GM18909 (cell line): Measurements from ENCODE around the gene CD300LB.
"Not testable (repeated sequence)": the region's sequence is repeated elsewhere in the genome, so short reads cannot be mapped to it uniquely, and the experiment has no call there.

Experiments used
- ATAC-seq: cut with Tn5 transposase; IDR thresholded peaks from one replicate; pipeline ENCODE4 v1.9.1; 2021; ENCODE audit warnings: mild to moderate bottlenecking; ENCODE audit not compliant: unreplicated experiment, poor library complexity

The CD300LB gene

GRCh38 chr17:74531231-74531761 lies at the start of gene CD300LB:
Gene CD300LB (minus strand): TSS chr17:74531475. CDS start chr17:74531350, 125 bp downstream.
- ATAC-seq: no peak

GRCh38 chr17:74579900-74580299 lies 48.6 kb upstream of the CD300LB start:
- ATAC-seq: no peak

- ATAC-seq: no peak
Observed at GRCh38 chr17:74578979-74579378, 47.7 kb upstream of the CD300LB start.

GRCh38 chr17:74574489-74575142 lies 43.3 kb upstream of the CD300LB start:
- ATAC-seq: no peak

DNA sequence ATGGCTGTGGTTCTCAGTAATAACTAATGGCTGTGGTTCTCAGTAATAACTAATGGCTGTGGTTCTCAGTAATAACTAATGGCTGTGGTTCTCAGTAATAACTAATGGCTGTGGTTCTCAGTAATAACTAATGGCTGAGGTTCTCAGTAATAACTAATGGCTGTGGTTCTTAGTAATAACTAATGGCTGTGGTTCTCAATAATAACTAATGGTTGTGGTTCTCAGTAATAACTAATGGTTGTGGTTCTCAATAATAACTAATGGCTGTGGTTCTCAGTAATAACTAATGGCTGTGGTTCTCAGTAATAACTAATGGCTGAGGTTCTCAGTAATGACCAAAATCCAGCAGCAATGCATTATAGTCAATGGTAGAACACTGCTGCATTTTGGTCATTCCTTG lies 42.4 kb upstream of the CD300LB start:
- ATAC-seq: not testable (repeated sequence)

GRCh38 chr17:74573169-74573568 lies 41.9 kb upstream of the CD300LB start:
- no peak for ATAC-seq

GRCh38 chr17:74571621-74572270 lies 40.5 kb upstream of the CD300LB start:
- ATAC-seq: no peak

- ATAC-seq: no peak
Observed at GRCh38 chr17:74569020-74570003, 38.0 kb upstream of the CD300LB start.

GRCh38 chr17:74568106-74568873 lies 37.0 kb upstream of the CD300LB start:
- no peak for ATAC-seq

DNA sequence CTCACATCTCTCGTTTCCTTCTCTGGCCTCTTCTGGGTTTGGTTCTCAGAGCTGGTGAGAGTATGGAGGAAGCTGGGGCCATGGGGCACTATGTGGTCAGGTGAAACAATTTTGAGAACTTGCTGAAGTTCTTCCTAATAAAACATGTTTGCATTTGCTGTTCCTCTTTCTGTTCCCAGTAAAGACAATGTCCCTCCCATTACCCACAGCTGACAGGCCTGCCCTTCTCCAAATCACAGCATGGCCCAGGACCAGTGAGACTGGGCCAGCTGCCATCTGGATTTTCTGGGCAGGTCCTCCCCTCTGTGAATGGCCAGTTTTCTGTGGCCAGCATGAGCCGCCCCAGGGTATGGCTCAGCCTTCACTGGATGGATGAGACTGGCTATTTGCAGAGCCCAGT lies 36.1 kb upstream of the CD300LB start, which contains the start of gene CD300H:
Gene CD300H, minus strand, starts transcription at position 113 of the 400 bp plus-strand sequence.
- no peak for ATAC-seq

DNA sequence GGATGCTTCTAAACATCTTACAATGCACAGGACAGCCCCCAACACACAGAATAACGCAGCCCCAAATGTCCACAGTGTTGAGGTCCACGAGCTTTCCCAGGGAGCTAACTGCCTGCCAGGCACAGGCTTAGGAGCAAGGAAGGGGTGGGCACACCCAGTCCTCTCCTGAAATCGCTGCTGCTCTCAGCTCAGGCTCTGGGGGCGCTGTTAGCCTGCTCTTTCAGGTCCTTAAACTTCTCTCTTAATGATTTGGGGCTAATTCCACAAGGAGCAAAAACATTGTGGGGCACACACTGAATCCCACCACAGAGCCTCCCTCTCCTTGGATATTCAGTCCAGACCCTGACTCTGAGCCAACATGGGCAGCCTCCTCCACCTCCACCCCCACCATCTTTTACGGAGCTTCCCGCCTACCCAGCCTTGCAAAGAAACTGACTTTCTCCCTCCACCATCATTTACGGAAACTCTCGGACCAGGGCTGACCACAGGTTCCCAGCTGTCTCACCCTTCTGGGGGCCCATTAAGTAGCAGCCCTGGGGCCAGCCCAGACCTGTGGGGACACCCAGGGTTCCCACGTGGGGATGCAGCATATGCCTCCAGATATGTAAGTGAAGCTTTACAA lies 35.0 kb upstream of the CD300LB start:
- ATAC-seq: no peak

- ATAC-seq: no peak
Observed at GRCh38 chr17:74565126-74565525, 33.9 kb upstream of the CD300LB start.

DNA sequence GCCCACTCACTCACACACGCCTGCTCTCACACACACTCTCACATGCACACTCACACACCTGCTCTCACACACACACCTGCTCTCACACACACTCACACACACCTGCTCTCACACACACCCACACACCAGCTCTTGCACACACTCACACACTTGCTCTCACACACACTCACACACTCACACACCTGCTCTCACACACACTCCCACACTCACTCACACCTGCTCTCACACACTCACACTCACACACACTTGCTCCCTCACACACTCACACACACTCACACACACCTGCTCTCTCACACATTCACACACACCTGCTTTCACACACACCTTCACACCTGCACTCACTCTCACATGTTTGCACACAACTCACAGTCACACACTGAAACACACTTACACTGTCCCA lies 32.1 kb upstream of the CD300LB start:
- ATAC-seq: no peak

GRCh38 chr17:74561586-74561985 lies 30.3 kb upstream of the CD300LB start:
- no peak for ATAC-seq

GRCh38 chr17:74558882-74559519 lies 27.7 kb upstream of the CD300LB start:
- ATAC-seq: no peak

- not testable (repeated sequence) for ATAC-seq
Observed at GRCh38 chr17:74558402-74558801, 27.1 kb upstream of the CD300LB start.

- ATAC-seq: no peak
Observed at GRCh38 chr17:74555427-74555940, 24.2 kb upstream of the CD300LB start.

GRCh38 chr17:74554909-74555308 lies 23.6 kb upstream of the CD300LB start:
- no peak for ATAC-seq

- no peak for ATAC-seq
Observed at GRCh38 chr17:74552037-74552436, 20.8 kb upstream of the CD300LB start.
